CD4-positive, alpha-beta T cell treated with Interleukin-6 at 100 ng/mL for 8 hours (primary cell): ENCODE measurements around the gene ELOVL5.
A peak's percentile ranks its signal among the peaks of the same experiment; 100 is the strongest.
"Not testable (repeated sequence)": the region's sequence is repeated elsewhere in the genome, so short reads cannot be mapped to it uniquely, and the experiment has no call there.

Source experiments
- DNase-seq: peaks from one replicate; pipeline ENCODE4 v3.0.0-alpha.2; 2020; ENCODE audit warnings: mixed read lengths, low spot score

ELOVL5 gene

DNA sequence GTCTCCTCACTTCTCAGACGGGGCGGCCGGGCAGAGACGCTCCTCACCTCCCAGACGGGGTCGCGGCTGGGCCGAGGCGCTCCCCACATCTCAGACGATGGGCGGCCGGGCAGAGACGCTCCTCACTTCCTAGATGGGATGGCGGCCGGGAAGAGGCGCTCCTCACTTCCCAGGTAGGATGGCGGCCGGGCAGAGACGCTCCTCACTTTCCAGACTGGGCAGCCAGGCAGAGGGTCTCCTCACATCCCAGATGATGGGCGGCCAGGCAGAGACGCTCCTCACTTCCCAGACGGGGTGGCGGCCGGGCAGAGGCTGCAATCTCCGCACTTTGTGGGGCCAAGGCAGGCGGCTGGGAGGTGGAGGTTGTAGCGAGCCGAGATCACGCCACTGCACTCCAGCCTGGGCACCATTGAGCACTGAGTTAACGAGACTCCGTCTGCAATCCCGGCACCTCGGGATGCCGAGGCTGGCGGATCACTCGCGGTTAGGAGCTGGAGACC, 43.2 kb downstream of the ELOVL5 start:
- DNase-seq, result not testable (repeated sequence)

- not testable (repeated sequence) for DNase-seq
These were observed 43.8 kb downstream of the ELOVL5 start for GRCh38 chr6:53304953-53305352.

GRCh38 chr6:53302678-53303360, 45.9 kb downstream of the ELOVL5 start:
- peak; percentile 70 for DNase-seq

- DNase-seq, result no peak
These were observed 46.8 kb downstream of the ELOVL5 start for GRCh38 chr6:53301801-53302537.

DNA sequence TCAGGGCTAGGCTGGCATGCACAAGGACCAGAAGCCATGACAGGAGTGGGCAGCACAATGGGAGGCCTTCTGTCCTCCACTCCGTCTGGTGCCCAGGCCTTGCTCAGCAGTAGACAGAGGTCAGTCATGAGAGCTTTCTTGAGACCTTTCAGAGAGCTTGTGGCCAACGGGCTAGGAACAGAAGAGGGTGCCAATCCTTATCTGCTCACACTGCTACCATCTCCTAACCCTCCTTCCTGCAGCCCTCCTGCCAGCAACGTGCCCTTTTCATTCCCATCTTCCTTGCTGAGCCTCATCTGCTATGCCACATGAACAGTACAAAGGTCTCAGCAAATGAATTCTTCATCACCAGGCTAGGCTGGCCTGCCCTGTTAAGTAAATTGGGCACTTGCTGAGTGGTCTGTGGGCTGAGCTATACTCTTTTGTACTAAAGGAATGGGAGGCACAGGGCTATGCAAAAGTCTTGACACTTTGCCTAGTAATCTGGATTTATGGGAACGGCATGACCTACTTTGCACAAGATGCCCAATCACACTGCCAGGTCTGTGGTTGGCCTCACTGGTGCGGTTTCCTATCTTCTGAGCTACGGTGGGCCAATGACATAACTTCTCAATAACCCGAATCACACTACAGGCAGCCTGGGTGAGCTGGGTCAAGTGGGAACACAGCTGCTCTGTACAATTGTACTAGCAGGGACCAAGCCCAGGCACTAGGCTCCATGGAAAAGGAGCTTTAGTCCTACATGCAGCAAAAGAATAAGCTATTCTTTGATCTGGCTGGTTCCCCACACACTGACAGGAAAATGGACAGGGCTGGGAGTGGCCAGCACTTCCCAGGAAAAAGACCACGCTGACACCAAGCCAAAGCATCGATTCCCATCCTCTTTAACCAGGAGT, 47.8 kb downstream of the ELOVL5 start:
- DNase-seq, result peak; percentile 41

DNA sequence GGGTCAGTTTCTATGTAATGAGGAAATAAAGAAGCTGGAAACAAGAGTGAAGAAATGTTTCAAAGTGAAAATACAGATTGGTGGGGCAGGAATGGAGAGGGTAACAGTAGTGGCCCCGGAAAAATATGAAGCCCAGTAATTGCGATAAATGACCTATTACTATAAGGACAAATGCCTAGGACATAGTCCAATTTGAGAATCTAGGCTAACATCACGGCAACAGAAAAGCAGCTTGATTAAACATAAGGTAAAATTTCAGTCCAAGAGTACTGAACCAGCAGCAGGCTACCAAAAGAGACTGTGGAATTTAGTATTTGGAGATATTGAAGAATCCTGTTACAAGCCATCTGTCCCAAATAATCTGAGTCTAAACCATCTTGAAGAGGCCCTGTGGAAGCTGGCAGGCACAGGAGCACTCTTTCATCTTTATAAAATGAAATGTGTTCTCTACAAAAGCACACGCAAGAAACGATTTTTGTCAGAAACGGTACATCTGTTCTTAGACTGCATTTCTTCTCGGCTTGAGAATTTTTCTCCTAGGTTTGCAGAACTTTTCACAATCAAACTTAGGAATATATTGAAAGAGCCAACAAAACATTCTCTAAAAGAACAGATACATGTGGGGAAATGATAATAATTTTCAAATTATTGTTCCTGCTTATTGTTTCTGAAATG, 49.3 kb downstream of the ELOVL5 start:
- DNase-seq, result no peak

DNA sequence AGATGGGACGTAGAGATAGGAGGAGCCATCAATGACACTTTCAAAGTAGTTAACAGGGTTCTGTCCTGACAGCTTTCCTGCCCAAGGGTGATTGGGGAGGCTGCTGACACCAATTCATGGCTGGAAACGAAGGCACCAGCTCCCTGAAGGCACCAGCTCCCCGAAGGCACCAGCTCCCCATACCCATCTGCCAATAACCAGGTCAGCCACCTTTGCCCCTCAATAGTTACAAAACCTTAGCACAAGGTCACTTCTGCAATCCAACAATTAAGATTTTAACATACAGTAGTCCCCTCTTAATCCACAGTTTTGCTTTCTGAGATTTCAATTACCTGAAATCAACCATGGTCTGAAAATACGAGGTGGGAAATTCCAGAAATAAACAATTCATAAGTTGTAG, 51.7 kb downstream of the ELOVL5 start:
- no peak for DNase-seq

- no peak for DNase-seq
These were observed 53.6 kb downstream of the ELOVL5 start for GRCh38 chr6:53295176-53295575.

GRCh38 chr6:53294611-53295010, 54.1 kb downstream of the ELOVL5 start:
- DNase-seq, result no peak

DNA sequence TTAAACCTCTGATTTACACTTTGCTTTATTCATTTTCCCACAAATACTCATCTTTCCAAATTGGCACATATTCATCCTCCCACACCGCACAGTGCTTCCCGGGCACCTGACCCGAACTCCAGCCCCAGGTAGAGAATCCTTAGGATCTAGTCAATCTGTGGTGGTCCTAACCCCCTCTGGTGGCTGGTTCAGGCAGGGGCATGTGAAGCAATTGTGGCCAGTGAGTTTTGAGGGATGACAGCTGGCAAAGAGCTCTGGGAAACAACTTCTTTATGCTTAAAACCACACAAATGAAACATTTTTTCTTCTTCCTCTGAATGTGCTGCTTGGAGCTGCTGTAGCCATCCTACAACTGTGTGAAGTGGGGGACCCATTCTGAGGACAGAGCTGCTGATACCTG, 54.7 kb downstream of the ELOVL5 start:
- no peak for DNase-seq

DNA sequence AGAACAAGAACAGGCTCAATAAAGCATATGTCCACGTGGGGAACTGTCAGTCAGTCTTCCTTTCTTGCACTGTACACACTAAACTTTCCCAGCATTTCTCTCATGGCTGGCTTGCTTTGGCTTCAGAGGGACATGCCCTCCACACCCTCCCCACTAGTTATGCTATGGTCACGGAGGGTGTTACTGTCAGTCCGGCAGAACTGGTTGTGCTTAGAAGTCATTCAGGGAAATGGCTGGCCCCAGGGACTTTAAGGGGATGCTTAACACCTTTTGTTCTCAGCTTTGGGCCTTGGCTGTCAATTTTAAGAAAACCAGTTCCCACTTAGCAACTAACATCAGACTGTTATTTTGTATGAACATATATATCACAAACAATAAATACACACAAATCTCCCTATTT, 55.1 kb downstream of the ELOVL5 start:
- DNase-seq, result no peak

- DNase-seq, result peak; percentile 74
These were observed 57.9 kb downstream of the ELOVL5 start for GRCh38 chr6:53290537-53291510.

- DNase-seq, result no peak
These were observed 61.2 kb downstream of the ELOVL5 start for GRCh38 chr6:53287336-53288225.

DNA sequence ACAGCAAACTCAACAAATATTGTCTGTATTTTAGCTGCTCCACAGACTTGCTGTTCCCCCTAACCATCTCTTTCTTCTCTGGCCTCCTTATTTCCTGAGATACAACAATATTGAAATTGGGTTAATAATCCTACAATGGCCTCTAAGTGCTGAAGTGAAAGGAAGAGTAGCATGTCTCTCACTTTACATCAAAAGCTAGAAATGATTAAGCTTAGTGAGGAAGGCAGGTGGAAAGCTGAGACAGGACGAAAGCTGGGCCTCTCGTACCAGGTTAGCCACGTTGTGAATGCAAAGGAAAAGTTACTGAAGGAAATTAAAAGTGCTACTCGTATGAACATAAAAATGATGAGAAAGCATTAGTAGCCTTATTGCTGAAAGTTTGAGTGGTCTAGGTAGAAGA, 63.8 kb downstream of the ELOVL5 start:
- DNase-seq, result no peak

DNA sequence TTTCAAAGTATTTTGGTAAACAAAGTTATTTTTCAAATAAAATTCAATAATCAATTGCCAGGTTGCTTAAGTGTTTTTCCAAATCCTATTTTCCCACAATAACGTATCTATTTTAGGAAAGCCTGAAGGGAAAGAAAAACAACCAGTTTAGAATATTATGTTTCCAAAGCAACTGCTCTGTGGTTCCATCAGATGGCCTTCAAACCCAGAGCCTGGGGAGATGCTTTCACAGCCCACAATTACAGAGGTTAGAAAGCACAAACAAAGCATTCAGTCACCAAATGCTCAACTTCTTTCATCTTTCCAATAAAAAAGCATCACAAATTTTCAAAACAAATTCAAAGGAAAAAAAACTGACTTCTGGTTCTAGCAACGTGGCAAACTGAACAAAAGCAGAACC, 66.0 kb downstream of the ELOVL5 start:
- no peak for DNase-seq

GRCh38 chr6:53282234-53282633, 66.5 kb downstream of the ELOVL5 start:
- DNase-seq, result no peak

- no peak for DNase-seq
These were observed 67.1 kb downstream of the ELOVL5 start for GRCh38 chr6:53281518-53282215.

GRCh38 chr6:53280207-53280606, 68.5 kb downstream of the ELOVL5 start:
- no peak for DNase-seq

- no peak for DNase-seq
These were observed 69.5 kb downstream of the ELOVL5 start for GRCh38 chr6:53279293-53279692.
